ENCODE results near the gene SRP14.

SRP14 gene

GRCh38 chr15:40059821-40060220, 20.8 kb upstream of the SRP14 start:
- TF ChIP-seq CTCF (conservative IDR thresholded peaks at IDR 0.05; ENCODE audit: low read length) = no peak
- no peak overlapping the region for H3K4me3 ChIP-seq (ENCODE audit: low read length)
- no peak for DNase-seq (ENCODE audit: low read depth)

- DNase-seq (ENCODE audit: low read depth) = peak; percentile 75
- no peak for TF ChIP-seq CTCF (conservative IDR thresholded peaks at IDR 0.05; ENCODE audit: low read length)
- no peak overlapping the region for H3K4me3 ChIP-seq (ENCODE audit: low read length)
Observed at GRCh38 chr15:40058476-40059140, 19.6 kb upstream of the SRP14 start.

- no peak overlapping the region for H3K4me3 ChIP-seq (ENCODE audit: low read length)
- no peak for DNase-seq (ENCODE audit: low read depth)
- no peak for TF ChIP-seq CTCF (conservative IDR thresholded peaks at IDR 0.05; ENCODE audit: low read length)
Observed at GRCh38 chr15:40055576-40056293, 16.8 kb upstream of the SRP14 start.

GRCh38 chr15:40054855-40055575, 16.0 kb upstream of the SRP14 start:
- H3K4me3 ChIP-seq (ENCODE audit: low read length) = no peak overlapping the region
- peak; percentile 31 for DNase-seq (ENCODE audit: low read depth)
- TF ChIP-seq CTCF (conservative IDR thresholded peaks at IDR 0.05; ENCODE audit: low read length) = no peak

GRCh38 chr15:40054605-40054854, 15.5 kb upstream of the SRP14 start:
- no peak for DNase-seq (ENCODE audit: low read depth)
- TF ChIP-seq CTCF (conservative IDR thresholded peaks at IDR 0.05; ENCODE audit: low read length) = no peak
- no peak overlapping the region for H3K4me3 ChIP-seq (ENCODE audit: low read length)

GRCh38 chr15:40053831-40054604, 15.0 kb upstream of the SRP14 start:
- no peak for DNase-seq (ENCODE audit: low read depth)
- no peak overlapping the region for H3K4me3 ChIP-seq (ENCODE audit: low read length)
- no peak for TF ChIP-seq CTCF (conservative IDR thresholded peaks at IDR 0.05; ENCODE audit: low read length)

Measured in AG10803 (cell line).